HG03575 (cell line): ENCODE results near the gene ATP13A1.
A peak's percentile ranks its signal among the peaks of the same experiment; 100 is the strongest.
"Not testable (repeated sequence)": the region's sequence is repeated elsewhere in the genome, so short reads cannot be mapped to it uniquely, and the experiment has no call there.

ENCODE experiments used
- ATAC-seq: cut with Tn5 transposase; IDR thresholded peaks from one replicate; pipeline ENCODE4 v1.9.1; 2021; ENCODE audit not compliant: unreplicated experiment, insufficient number of reproducible peaks, low FRiP score; ENCODE audit errors: extremely low read depth

Gene ATP13A1

DNA sequence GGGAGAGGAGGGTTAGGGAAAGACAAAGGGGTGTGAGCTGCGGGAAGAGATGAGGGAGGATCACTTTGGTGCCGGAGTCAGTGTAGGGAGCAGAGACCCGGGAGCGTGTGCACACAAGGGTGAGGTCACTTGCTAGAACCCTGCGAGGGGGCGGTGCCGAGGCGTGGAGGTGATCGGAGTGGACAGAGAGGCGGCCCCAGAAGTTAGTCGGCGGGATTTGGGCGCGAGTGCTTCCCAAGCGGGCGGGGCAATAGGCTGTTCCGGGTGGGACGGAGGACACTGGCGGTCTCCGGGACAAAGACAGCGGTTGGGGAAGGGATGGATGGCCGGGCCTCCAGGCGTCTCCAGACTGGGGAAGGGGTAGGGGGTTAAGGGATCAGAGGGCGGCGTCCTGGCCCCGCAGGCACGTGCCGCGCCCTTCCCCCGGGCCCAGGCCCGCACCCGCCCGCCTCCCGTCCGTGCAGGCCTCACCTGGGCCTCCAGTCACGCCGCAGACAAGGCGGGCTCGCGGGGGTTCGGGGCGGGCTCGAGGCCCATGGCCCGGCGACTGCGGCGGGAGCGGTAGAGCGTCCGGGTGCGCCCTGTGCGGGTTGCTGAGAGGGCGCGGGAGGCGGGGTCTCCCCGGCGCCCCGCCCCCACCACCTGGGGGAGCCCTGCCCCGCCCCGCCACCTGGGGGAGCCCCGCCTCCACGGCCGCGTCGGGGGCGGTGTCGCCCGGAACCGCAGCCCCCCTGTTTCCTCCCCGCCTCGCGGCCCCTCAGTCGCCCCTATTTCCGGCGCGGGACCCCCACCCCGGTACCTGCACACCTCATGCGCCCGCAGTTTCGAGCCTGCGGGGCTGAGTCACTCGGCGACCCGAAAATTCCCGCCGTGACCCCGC lies 35.6 kb downstream of the ATP13A1 start, which contains the start of gene LPAR2:
TSS of gene LPAR2 (minus strand) at position 600 of the 880 bp plus-strand sequence. CDS start 945 bp downstream, outside the sequence.
- ATAC-seq, result no peak

DNA sequence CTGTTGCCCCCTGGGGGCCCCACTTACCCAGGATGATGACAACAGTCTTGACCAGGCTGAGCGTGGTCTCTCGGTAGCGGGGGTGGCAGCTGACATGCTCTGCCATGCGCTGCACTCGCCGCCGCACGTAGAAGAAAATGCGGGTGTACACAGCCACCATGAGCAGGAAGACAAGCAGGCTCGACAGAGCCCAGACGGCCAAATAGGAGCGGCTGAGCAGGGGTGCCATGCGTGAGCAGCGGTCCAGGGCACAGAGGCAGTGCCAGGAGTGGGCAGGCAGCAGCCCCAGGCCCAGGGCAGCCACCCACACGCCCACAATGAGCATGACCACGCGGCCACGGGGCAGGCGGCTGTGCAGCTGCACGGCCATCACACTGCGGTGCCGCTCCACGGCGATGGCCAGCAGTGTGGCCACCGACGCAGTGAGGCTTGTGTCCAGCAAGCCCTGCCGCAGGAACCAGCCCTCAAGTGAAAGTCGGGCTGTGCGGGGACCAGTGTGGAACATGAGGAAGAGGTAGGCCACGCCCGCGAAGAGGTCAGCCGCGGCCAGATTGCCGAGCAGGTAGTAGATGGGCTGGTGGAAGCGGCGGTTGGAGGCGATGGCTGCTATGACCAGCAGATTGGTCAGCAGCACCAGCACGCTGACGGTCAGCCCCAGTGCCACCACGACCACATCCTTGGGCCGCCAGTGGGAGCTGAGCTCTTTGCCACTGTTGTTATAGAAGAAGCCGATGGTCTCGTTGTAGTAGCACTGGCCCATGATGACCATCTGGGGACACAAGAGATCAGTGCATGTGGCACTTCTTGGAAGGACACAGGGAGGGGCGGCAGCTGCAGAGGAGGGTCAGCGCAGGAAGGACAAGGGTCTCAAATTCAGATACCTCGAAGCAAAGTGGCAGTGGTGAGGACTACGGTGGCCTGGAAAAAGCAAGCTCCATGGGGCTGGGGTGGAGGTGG lies 36.7 kb downstream of the ATP13A1 start:
- ATAC-seq, result no peak

DNA sequence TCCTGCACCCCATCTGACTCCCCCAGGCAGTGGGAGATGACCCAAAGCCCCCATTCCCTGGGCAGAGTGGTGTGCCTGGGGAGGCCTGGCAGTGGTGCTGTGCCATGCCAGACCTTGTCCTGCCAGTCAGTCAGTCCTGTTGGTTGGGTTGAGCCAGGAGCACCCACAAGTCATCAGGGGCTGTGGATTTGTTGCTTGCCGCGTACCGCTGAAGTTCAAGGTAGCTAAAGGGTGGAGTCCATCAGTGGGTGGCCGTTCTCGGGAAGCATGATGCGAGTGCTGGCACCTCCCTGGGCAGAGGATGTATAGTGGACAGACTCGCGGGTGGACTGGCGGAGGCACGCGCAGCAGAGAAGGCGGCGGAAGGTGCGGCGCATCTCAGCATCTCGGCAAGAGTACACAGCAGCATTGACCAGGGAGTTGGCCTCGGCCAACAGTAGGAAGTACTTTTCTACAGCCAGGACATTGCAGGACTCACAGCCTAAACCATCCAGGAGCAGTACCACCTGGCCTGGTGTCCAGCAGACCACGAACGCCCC lies 39.4 kb downstream of the ATP13A1 start:
- no peak for ATAC-seq

DNA sequence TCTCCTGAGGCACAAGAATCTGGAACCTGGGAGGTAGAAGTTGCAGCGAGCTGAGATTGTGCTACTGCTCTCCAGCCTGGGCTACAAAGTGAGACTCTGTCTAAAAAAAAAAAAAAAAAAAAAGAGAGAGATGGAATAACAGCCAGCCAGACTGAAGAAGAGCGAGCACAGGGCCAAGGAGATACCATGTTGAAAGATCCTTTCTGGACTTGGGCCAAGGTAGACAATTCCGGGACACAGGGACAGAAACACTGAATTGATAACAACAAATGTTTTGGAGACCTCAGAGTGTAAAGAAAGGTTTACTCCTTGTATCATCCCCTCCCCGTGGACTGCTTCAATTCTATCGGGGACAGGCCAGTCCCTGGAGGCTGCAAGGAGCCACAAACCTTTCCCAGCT lies 40.1 kb downstream of the ATP13A1 start:
- ATAC-seq, result no peak

DNA sequence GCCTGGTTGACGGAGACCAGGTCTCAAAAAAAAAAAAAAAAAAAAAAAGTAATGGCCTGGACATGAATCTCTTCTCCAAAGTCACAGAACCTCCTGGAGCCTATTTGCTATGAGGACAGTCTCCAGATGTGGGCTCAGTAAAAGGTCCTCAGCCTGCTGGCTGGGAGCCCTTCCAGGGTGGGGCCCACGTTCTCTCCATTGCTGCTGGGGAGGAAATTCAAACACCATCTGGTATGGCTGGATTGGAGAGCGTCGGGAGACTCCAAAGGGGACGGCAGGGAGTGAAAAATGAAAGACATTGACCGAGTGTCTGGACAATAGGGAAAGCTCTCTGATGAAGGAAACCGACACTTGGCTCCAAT lies 43.6 kb downstream of the ATP13A1 start:
- no peak for ATAC-seq

DNA sequence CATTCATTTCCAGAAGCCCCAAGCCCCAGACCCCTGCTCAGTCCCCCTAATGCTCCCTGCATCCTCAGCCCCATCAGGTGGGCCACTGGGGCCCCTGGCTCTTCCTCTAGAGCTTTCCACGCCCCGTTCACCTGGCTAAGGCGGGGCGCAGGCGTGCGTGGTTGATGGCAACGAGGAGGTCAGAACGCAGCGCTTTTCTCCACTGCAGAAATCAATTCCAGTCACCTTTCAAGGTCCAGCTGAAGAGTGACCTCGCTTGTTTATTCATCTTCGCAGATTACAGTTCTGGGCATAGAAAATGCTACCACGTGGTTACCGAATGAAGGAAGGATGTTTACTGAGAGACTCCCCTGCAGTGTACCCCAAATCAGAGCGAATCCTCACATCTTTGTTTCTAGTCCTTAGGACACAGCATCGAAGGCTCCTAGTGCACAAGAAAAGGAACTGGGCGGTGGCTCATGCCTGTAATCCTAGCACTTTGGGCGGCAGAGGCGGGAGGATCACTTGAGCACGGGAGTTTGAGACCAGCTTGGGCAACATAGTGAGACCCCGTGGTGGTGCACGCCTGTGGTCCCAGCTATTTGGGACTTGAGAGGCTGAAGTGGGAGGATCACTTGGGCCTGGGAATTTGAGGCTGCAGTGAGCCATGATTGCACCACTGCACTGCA lies 44.2 kb downstream of the ATP13A1 start:
- ATAC-seq, result no peak

DNA sequence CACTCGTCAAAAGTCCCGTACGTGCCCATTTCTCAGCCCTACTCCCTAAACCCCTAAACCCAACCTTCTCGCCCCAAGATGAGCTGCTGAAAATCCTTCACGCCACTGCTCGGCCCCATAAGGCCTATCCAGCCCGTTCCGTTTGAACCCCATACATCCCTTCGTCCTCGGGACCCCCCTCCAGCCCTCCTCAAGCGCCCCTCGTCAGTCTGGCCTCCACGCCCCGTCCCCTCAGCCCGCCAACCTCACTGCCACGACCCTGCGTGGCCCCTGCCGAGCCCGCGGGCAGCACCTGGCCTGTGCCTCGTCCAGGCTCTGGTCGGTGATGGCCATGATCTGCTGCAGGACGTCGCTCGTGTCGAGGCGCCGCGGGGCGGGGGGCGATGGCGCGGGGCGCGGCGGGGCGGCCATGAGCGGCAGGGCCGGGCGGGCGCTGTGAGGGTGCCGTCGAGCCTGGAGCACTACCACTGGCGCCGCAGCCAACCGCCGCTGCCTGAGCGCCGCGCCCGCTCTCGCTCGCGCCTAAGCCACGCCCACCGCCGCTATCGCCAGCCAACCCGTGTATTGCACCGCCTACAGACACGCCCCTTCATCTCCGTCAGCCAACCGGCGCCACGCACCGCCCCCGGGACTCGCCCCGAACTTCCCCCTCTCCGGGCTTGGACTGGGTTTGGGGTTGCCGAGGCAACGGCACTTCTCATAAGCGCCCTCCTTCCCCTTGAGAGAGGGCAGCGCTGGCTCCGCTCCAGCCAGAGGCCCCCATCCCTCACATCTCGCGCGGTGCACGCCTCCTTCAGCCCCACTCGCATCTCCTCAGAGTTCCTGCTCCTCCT lies 45.0 kb downstream of the ATP13A1 start, which contains the start of gene PBX4:
TSS of gene PBX4 (minus strand) at position 469 of the 833 bp plus-strand sequence. CDS start at position 411, 58 bp downstream.
- ATAC-seq, result peak; percentile 84

DNA sequence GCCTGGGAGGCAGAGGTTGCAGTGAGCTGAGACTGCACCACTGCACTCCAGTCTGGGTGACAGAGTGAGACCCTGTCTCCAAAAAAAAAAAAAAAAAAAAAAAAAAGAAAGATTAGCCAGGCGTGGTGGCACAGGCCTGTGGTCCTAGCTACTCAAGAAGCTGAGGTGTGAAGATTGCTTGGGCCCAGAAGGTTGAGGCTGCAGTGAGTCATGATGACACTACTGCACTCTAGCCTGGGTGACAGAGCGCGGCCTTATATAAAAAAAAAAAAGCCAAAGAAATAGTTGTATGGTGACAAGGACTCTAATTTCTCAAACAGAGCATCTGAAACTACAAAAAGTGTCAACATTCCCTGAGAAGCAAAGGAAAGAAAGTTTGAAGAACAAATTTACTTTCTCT lies 48.4 kb downstream of the ATP13A1 start:
- ATAC-seq, result no peak

DNA sequence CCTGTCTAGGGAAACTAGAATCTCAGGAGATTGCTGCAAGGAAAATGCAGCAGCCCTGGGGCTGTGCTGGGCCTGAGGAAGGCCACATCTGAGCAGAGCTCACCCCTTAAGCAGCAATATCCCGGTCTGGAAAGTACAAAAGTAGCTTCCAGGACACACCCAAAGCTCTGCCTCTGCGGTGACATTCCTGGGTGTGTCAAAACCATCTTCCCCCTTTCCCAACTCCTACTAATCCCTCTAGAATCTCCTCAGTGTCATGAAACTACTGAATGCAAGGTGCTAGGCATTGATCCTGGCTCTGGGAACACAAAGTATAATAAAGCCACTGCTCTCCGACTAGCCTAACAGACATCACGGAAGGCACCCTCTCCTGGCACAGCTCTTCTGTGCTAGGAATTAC lies 50.0 kb downstream of the ATP13A1 start:
- no peak for ATAC-seq

DNA sequence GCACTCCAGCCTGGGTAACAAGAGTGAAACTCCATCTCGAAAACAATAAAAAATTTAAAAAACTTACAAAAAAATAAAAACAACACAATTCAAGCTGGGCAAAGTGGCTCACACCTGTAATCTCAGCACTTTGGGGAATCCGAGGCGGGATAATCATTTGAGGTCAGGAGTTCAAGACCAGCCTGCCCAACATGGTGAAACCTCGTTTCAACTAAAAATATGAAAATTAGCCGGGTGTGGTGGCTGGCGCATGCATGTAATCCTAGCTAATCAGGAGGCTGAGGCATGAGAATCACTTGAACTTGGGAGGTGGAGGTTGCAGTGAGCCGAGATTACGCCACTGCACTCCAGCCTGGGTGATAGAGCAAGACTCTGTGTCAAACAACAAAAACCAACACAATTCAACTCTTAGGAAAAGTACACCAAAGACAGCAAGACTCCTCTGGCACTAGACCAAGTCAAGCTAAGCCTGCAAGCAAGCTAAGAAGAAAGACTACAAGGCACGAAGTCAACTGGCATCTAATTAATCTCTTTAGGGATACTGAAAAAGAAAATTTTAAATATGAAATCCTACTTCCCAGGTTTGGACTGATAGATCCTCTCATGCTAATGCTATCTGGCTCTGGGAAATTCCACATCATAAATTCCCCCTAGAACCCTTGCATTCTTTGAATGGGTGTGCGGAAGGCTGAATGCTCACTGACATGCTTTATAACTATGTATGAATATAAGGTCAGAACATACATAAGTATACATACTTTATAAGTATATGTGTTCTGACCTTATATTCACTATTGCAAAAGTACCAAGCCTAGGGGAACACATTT lies 52.9 kb downstream of the ATP13A1 start:
- no peak for ATAC-seq

DNA sequence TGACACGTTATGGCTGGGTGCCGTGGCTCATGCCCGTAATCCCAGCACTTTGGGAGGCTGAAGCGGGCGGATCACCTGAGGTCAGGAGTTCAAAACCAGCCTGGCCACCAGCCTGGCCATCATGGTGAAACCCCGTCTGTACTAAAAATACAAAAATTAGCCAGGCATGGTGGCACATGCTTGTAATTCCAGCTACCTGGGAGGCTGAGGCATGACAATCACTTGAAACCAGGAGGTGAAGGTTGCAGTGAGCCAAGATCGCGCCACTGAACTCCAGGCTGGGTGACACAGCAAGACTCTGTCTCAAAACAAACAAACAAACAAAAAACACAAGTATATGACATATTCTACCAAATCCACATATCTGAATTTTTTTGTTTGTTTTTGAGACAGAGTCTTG lies 56.8 kb downstream of the ATP13A1 start:
- not testable (repeated sequence) for ATAC-seq

DNA sequence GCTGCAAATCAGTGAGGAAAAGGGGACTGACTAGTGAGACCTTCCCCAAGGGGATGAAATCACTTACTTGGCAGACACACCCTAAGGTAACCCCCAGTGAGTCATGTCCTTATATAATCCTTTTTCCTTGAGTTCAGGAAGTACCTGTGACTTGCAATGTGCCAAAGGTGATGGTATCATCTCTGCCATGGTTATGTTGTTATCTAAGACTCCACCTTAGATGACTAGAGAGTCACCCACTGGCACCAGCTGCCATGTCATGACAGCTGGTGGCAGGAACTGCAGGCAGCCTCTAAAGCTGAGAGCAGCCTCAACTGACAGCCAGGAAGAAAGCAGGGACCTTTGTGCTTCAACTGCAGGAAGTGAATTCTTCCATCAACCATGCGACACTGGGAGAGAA lies 57.5 kb downstream of the ATP13A1 start:
- no peak for ATAC-seq

DNA sequence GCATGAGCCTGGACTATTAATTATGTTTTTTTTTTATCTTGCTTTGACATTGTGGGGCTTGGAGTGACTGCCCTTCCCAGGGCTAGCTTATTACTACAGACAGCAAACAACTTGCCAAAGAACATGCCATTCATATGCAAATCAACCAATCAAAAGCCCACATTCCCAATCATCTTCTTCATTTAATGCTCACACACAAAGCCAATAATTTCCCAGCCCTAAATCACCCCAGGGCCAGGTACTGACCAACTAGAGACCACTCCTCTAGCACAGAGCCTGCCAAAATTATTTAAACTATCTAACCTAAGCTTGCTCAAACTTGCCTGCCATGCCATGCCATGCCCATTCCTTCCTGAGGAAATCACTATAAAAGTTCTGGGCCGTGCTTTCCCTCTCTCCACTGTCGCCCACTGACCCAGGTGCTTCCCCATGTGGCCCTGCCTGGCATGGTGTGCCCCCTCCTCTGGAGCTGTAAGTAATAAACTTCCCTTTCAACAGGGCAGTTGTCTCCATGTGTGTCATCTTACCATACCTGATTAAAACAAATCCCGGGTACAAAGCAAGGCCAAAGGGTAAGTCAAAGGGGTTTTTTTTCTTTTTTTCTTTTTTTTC lies 60.7 kb downstream of the ATP13A1 start:
- ATAC-seq, result no peak

DNA sequence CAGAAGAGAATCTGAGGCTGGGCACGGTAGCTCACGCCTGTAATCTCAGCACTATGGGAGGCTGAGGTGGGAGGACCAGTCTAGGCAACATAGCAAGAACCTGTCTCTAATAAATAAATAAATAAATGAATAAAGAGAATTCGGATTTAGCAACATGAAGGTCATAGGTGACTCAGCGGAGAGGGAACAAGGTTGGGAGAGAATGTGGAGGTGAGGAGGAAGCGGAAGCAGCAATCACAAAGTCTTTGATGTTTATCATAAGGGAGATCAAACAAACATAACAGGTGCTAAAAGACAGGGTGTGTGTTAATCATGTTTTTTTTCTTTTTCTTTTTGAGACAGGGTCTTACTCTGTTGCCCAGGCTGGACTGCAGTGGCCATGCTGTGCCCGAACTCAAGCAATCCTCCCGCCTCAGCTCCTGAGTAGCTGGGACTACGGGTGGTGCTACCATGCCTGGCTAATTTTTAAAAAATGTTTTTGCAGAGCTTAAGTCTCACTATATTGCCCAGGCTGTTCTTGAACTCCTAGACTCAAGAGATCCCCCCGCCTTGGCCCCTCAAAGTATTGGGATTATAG lies 61.3 kb downstream of the ATP13A1 start:
- ATAC-seq, result no peak

DNA sequence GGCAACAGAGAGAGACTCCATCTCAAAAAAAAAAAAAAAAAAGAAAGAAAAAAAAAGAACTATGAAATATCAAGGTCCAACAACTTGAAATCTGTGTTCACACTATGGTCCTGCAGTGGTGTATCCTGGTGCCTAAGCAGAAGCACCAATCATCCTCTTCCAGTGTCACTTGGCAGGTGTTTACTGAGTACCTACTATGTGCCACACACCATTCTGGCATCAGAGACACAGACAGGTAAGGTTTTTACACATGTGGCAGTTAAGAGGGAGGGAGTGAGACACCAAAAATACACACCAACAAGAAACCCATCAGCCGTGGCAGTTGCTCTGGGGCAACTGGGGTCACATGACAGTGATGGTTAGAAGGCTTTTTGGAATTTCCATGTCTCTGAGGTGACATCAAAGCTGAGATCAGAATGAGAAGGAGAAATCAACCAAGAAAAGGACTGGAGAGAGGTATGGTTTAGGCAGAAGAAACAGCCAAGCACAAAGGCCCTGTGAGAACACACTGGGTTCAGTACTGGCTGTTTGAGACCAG lies 62.6 kb downstream of the ATP13A1 start:
- no peak for ATAC-seq

DNA sequence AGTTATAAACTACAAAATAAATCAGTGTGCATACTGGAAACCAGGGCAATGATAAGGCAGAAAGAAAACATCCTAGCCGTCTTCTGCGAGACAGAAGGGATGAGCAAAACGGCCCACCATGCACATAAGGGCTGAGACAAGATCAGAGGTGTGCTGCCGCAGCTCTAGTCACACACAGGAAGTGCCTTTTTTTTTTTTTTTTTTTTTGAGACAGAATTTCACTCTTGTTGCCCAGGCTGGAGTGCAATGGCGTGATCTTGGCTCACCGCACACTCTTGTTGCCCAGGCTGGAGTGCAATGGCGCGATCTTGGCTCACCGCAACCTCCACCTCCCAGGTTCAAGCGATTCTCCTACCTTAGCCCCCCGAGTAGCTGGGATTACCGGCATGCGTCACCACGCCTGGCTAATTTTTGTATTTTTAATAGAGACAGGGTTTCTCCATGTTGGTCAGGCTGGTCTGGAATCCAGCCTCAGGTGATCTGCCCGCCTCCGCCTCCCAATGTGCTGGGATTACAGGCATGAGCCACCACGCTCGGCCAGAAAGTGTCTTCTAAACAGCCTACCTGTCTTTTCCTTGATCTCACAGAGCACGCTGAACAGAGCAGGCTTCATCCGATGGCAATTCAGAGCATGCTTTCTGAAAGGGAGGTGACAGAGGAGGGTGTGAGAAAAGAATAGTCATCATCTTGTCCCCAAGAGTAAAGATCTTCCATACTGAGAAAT lies 64.6 kb downstream of the ATP13A1 start:
- not testable (repeated sequence) for ATAC-seq
